ENCODE results near the gene LOXL1.

LOXL1 gene

GRCh38 chr15:73941449-73941848, 15.2 kb downstream of the LOXL1 start:
- DNase-seq = no peak

GRCh38 chr15:73941871-73942635, 15.8 kb downstream of the LOXL1 start:
- DNase-seq = no peak

GRCh38 chr15:73942751-73943270, 16.5 kb downstream of the LOXL1 start:
- no peak for DNase-seq

GRCh38 chr15:73944161-73945129, 18.2 kb downstream of the LOXL1 start:
- DNase-seq = no peak

- DNase-seq = no peak
These were observed 18.9 kb downstream of the LOXL1 start for GRCh38 chr15:73945130-73945508.

- no peak for DNase-seq
These were observed 19.9 kb downstream of the LOXL1 start for GRCh38 chr15:73946046-73946721.

GRCh38 chr15:73946795-73947370, 20.6 kb downstream of the LOXL1 start:
- no peak for DNase-seq

GRCh38 chr15:73947651-73948050, 21.4 kb downstream of the LOXL1 start:
- DNase-seq = no peak

- DNase-seq = no peak
These were observed 22.1 kb downstream of the LOXL1 start for GRCh38 chr15:73948396-73948795.

GRCh38 chr15:73948982-73949381, 22.7 kb downstream of the LOXL1 start:
- DNase-seq = no peak

GRCh38 chr15:73949496-73949895, 23.2 kb downstream of the LOXL1 start:
- no peak for DNase-seq

- DNase-seq = no peak
These were observed 24.2 kb downstream of the LOXL1 start for GRCh38 chr15:73950479-73950830.

GRCh38 chr15:73950831-73951561, 24.7 kb downstream of the LOXL1 start:
- peak; percentile 47 for DNase-seq

GRCh38 chr15:73951601-73952000, 25.3 kb downstream of the LOXL1 start:
- no peak for DNase-seq

- DNase-seq = no peak
These were observed 26.1 kb downstream of the LOXL1 start for GRCh38 chr15:73952171-73952912.

GRCh38 chr15:73952913-73953750, 26.9 kb downstream of the LOXL1 start:
- DNase-seq = no peak

- DNase-seq = no peak
These were observed 28.2 kb downstream of the LOXL1 start for GRCh38 chr15:73954188-73955145.

- no peak for DNase-seq
These were observed 29.1 kb downstream of the LOXL1 start for GRCh38 chr15:73955326-73955725.

All from DMS79 treated with DMSO at 0.1 percent for 48 hours (cell line).